ENCODE measurements around the gene ATP6V0E2.
A peak's percentile ranks its signal among the peaks of the same experiment; 100 is the strongest.
"Not testable (repeated sequence)": the region's sequence is repeated elsewhere in the genome, so short reads cannot be mapped to it uniquely, and the experiment has no call there.

ATP6V0E2 gene

DNA sequence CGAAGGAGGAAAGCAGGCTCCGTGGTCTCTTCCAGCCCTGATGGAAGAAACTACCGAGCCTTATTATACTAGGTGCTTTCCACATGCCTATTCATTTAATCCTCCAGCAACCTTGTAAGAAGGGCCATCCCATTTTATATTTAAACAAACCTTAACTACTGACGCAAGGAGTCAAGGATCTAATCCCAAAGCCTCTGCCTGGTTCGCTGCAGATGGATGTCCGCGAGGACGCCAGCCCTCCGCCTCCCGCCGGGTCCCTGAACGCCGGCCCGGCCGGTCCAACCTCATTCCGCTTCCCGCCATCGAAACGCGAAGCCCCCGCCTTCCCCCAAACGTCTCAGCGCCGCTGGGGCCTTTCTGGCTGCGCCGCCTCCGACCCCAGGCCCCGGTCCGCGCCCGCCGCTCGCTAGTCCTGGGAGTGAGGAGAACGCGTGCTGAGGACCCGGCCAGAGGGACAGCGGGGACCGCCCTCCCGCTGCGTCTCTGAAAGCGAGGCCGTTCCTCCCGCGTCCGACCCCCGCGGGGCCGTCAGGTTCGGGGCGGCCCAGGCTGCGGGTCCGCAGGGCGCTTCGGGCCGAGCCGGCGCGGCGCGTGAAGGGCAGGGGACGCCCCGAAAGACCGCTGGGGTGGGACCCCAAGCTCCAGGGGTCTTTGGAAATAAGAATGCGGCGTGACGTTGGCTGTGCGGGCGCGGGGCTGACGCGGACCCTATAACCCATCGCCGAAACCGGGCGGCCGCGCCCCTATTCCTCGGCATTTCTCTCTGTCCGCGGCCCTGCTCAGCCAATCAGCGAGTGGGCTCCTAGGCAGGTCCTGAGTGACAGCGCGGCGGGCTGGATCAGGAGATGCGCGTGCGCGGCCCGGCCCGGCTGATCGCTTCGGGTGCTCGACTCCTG, at the start of gene ATP6V0E2:
ATP6V0E2 (plus strand) TSS at position 896 of the 896 bp plus-strand sequence. CDS start 97 bp downstream, outside the sequence.
- DNase-seq: peak; percentile 91 to 97

DNA sequence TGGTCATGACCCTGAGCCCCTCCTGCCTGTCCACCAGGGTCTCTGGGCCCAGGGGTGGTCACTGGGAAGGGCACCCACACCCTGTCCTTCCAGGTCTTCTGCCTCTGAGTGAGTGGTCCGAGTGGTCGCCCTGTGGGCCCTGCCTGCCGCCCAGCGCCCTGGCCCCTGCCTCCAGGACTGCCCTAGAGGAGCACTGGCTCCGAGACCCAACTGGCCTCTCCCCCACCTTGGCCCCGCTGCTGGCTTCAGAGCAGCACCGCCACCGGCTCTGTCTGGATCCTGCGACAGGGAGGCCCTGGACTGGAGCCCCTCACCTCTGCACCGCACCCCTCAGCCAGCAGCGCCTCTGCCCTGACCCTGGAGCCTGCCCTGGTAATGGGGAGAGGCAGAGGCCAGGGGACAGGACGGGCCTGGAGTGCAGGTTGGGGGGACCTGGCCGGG, 49.4 kb upstream of the ATP6V0E2 start:
- no peak for DNase-seq

DNA sequence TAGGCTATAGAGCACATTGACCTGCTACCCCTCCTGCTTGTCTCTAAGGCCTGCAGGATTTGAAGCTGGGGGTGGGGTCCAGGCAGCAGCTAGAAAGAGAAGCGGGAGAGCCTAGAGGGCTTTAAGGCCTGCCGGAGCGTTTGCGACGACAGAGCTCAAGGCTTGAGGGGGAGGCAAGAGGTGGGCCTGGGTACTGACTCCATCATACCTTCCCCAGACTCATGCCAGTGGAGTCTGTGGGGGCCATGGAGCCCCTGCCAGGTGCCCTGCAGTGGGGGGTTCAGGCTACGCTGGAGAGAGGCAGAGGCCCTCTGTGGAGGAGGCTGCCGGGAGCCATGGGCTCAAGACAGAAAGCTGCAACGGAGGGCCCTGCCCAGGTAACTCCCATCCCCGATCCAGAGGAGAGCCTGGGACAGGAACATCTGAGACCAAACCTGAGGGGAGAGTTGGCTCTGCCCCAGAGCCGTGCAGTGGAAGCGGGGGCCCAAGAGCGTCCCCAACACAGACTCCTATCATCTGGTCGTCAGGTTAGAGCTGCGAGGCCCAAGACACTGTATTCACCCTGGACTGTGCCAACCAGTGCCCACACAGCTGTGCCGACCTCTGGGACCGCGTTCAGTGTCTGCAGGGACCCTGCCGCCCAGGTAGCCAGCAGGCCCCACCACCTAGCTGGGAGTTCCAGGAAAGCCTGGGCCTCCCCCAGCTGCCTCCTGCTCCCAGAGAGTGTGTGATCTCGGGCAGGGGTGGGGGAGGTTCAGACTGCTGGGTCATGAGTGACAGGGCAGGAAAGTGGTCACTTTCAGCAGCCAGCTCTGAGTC, 48.8 kb upstream of the ATP6V0E2 start:
- DNase-seq: no peak

DNA sequence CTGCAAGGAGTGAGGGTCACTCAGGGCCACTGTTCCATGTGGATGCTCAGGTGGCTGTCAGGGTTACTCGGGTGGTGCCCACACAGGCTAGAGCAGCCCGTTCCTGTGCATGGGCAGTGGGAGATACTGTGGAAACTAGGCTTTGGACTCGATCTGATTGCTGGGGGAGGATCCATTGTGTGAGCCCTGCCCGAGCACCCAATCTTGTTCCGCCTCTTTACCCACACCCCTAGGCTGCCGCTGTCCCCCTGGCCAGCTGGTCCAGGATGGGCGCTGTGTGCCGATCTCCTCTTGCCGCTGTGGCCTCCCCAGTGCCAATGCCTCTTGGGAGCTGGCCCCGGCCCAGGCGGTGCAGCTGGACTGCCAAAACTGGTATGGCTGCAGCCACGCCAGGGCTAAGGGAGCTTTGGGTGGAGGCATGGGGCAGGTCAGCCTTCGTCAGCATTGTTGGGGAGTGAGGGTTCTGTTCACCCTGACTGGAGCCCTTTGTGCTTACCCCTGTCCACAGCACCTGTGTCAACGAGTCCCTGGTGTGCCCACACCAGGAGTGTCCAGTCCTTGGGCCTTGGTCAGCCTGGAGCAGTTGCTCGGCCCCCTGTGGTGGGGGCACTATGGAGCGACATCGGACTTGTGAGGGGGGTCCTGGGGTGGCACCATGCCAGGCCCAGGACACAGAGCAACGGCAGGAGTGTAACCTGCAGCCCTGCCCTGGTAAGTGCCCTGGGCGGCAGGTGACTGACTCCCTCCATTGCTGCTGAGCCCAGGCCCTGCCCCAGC, 48.0 kb upstream of the ATP6V0E2 start:
- no peak for DNase-seq

DNA sequence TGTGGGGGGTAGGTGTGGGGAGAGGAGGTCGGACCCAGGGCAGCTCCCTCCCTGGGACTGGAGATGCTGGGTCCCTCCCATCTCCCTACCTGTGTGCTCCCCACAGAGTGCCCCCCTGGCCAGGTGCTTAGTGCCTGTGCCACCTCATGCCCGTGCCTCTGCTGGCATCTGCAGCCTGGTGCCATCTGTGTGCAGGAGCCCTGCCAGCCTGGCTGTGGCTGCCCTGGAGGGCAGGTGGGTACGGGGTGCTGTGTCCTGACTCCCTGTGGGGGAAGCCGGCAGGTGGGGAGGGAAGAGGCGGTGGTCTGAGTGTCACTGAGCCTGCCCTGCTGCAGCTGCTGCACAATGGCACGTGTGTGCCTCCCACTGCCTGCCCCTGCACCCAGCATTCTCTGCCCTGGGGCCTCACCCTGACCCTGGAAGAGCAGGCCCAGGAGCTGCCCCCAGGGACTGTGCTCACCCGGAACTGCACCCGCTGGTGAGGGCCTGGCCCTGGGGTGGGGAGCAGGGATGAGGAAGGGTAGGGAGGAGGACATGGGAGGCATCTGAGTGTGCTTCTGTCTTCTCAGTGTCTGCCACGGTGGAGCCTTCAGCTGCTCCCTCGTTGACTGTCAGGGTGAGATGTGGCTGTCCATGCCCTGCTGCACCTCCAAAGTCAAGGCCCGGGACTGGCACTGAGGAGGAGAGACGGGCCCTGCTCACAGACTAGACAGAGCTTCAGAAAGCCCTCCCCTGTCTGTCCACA, 47.3 kb upstream of the ATP6V0E2 start:
- no peak for DNase-seq

DNA sequence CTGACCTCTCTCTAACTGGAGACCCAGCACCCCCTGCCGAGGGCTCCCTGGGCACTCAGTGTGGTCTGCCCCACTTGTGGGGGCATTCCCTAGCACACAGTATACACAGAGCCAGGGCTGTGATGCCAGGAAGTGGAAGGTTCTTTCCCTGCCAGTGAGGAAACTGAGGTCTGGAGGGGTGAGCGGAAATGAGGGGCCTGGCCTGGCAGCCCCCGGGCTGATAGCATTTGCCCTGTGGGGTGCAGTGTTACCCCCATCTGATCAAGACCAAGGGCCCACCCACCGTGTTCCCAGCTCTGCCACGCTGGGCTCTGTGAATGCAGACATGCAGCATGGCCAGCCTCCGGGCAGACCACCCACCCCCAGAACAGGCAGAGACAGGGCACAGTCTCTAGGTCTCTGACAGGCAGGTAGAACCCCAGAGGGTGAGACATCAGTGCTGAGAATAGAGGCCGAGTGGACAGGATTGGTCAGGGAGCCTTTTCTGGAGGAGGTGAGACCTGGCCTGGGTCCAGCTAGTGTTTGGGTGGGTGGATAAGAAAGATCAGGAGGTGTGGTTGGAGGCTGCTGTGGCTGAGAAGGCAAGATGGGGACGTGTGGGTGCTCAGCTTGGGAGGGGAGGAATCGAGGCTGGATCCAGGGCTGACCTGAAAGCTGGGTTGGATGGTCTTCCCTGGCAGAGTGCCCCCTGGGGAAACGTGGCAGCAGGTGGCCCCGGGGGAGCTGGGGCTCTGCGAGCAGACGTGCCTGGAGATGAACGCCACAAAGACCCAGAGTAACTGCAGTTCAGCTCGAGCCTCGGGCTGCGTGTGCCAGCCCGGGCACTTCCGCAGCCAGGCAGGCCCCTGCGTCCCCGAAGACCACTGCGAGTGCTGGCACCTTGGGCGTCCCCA, 46.4 kb upstream of the ATP6V0E2 start:
- DNase-seq: no peak

DNA sequence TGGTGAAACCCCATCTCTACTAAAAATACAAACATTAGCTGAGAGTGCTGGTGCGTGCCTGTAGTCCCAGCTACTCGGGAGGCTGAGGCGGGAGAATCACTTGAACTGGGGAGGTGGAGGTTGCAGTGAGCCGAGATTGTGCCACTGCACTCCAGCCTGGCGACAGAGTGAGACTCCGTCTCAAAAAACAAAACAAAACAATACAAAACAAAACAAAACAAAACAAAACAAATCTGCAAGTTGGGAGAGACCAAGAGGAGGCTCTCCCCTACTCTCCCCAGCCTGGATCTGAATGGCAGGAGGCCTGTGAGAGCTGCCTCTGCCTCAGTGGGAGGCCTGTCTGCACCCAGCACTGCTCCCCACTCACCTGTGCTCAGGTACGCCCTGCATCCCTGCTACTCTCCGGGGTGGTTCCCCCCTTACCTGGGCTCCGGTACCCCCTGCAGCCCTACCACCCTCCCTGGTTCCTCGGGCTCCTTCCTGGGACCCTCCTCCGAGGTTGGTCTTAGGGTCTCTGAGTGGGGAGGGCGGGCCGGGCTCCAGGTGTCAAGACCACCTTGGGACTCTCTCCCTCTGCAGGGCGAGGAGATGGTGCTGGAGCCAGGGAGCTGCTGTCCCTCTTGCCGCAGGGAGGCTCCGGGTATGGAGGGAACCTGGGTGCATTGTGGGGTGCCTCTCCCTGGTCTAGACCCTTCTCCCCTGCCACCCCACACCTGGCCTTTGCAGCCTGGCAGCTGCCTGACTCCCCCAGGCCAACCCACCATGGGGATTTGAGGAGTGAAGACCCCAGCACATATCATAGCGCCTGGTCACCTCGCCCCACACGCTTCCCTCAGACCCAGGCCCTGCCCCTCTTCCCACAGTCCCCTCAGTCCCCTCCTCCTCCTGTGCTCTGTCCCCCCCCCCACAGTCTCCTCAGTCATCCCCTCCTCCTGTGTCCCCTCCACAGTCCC, 45.1 kb upstream of the ATP6V0E2 start:
- no peak for DNase-seq

DNA sequence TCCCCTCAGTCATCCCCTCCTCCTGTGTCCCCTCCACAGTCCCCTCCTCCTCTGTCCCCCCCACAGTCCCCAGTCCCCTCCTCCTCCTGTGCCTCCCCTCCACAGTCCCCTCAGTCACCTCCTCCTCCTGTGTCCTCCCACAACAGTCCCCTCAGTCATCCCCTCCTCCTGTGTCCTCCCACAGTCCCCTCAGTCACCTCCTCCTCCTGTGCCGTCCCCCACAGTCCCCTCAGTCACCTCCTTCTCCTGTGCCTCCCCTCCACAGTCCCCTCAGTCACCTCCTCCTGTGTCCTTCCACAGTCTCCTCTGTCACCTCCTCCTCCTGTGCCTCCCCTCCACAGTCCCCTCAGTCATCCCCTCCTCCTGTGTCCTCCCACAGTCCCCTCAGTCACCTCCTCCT, 43.2 kb upstream of the ATP6V0E2 start:
- DNase-seq: not testable (repeated sequence)

DNA sequence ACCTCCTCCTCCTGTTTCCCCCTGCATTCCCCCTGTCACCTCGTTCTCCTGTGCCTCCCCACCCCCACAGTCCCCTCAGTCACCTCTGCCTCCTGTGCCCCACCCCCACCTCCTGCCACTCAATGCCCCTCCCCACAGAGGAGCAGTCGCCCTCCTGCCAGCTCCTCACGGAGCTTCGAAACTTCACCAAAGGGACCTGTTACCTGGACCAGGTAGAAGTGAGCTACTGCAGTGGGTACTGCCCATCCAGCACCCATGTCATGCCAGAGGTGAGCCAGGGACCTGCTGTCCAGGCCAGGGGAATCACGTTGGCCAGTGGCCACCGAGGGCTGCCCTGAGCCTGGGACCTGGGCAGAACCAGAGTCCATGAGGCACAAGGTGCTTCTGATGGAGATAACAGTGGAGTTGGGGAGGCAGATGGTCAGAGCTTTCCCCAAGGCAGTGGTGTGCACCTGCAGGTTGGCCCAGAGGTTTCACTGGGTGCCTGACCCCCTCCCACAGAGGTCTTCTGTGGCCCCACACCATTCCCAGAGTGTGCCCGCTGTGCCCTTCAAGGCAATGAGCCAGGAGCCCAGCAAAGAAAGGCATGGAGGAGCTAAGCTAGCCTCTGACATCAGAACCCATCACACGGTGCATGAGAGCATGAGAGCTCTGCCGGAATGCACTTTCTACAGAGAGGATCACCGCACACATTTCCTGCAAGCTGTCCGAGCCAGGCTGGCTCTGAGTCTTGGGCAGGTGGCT, 42.6 kb upstream of the ATP6V0E2 start:
- DNase-seq: no peak

DNA sequence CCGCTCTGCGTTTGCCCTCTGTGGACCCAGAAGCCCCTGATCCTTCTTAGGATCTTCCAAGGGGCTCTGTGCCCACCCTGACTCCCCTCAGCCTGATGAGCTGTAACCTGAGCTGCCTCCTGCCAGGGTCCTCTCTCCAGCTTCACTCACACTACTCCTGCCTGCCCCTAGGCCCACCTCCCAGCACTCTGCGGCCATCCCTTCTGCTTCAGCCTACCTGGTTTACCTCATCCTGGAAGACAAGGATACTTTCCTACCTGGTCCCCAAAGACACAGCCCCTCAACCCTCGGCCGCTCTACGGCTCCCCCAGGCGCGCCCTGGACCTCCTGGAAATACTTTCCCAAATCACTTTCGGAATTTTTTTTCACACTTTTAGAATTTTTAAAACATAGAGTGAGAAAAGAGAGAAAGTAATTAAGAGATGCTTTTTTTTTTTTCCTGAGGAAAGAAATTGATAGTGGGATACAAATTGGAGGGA, 42.0 kb upstream of the ATP6V0E2 start:
- DNase-seq: no peak

DNA sequence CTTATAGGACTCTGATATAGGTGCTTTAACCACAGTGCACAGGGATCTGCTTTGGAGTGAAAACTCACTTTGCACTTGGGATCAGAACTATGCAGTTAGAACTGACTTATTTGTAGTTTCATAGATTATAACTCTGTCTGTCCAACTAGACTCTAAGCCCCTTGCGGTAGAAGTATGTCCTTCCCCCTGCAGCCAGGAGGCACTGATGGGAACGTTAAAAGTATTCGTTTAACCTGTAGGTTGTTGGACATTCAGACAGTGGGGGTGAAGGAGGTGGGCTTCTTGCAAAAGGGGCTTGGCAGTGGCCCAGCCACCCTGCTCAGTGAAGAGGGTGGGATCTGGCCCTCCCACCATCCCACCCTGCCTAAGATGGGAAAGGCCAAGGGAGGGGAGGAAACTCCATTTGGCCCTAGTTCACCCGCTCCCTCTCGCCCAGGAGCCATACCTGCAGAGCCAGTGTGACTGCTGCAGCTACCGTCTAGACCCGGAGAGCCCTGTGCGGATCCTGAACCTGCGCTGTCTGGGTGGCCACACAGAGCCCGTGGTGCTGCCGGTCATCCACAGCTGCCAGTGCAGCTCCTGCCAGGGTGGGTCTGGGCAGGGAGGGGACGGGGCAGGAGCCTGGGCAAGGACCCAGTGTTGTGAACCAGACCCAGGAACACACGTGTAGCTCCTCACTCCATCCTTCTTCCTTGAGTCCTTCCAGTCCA, 41.3 kb upstream of the ATP6V0E2 start:
- DNase-seq: no peak

DNA sequence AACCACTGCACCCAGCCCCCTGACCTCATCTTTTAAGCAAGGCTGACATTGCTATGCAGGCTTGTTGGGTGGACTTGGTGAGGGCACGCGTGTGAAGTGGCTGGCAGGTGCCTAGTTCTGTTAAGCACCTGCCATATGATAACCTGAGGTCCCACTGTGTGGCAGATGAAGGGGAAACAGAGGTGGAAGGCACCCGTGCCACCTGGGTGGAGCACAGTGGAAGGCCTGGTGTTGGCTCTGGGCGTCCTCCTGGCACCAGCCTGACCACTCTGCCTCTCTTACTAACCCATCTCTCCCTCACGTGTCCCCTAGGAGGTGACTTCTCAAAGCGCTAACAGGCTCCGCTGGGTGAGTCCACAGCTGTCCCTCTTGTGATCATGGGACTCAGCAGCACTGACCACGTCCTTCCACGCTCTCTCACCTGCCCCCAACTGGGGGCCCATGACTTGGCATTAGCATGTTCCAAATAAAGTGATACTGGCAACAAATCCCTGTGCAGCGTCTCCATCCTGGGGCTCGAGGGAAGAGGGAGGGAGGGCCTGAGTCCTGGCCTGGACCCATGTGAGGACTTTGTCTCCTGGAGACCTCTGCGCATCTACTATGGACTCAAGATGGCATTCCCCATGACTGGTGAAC, 40.2 kb upstream of the ATP6V0E2 start:
- no peak for DNase-seq

DNA sequence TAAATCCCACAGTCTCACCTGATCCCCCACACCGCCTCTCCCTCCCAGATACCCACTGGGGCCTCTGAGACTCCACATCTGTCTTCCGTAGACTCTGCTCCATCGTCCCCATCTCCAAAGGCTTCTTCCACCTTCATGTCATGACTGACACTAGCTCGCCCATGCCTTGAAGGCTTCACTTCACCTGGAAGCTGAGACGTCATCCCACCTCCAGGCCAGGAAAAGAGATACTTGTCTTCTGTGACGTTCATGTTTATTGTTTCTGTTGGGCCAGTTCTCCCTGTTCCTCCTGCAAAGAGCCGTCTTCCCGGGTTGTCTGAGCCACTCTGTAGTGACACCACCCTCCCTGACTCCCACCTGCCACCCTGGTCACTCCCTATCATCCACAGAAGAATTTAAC, 39.2 kb upstream of the ATP6V0E2 start:
- DNase-seq: no peak

DNA sequence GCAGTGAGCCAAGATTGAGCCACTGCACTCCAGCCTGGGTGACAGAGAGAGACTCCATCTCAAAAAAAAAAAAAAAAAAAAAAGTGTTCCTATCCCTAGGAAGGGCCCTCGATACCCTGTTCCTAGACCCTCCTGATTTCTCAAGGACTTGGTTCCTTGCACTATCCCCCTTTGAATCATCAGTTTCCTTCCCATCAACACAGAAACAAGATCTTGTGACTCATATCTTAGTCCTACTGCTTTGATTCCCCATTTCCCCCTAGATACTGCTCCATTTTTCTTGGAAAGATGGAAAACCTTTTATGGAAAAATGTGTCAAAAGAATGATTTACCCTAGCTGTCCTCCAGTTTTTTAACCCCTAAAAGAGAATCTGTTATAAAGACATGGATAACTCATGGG, 37.3 kb upstream of the ATP6V0E2 start:
- DNase-seq: no peak

DNA sequence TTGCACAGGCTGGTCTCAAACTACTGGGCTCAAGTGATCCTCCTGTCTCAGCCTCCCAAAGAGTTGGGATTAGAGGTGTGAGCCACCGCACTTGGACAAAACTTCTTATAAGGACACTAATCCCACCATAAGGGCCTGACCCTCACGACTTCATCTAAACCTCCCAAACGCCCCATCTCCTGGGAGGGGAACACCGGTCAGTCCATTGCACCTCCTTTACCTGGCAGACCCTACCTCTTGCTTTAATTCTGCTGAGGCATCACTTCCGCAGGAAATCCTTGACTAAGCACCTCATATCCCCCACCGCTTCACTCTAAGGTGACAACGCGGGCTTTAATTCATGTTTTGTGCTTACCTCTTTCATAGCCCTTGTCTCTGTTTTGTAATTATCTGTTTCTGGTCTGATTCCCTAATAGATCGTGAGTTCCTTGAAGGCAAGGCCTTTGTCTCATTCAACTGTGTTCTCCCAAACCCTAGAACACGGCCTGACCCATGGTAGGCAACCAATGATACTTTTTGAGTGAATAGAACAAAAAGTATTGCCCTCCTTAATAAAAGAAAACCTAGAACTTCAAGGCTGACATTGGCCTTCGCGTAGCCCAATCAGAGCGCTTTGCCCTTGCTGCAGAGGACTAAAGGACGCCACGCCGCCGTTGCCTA, 36.1 kb upstream of the ATP6V0E2 start:
- no peak for DNase-seq

DNA sequence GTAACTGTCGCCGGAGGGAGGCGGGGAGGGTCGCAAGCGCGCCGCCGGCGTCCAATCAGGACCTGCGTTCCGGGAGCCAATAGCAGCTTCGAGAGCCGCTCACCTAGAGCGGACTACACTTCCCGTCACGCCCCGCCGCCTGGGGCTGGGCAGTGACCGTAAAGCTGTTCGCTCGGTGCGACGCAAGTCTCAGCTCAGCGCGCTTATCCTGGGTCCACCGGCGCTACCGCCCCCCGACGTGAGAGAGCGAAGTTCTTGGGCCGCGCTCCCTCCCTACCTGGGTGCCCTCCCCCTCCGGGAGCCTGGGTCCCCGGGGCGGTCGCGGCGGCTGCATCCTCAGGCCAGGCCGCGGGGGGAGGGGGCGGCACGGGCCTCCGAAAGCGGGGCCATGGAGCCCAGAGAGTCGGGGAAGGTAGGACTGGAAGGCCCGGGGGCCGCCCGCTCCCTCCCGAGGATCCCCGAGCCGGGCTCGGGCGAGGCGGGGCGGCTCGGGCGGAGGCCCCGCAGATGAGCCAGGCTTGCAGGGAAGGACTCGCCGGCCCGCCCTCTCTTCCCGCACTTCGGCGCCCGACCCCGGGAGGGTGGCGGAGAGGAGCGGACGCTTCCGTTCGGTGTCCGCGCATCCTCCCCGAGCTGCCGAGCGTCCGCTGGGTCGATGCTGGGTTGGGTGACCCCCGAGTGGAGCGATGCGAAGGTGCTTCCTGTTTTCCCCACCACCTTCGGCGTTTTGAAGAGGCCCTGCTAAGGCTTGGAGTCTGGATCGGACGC, 35.4 kb upstream of the ATP6V0E2 start, which contains the start of gene ZNF862:
ZNF862 (plus strand) TSS at position 152 of the 768 bp plus-strand sequence; CDS start at position 389, 237 bp downstream.
- peak; percentile 97 to 98 for DNase-seq

Measured in SHP77 (cell line).